Ramos (cell line): ENCODE data around the gene SORCS2.

Experiments
- in situ Hi-C: fragments of 300-500 bp; cut with MboI; formaldehyde crosslinking; loops from one replicate; pipeline ENCODE4 v1.14.3; 2022; ENCODE audit warnings: low sequenced_read_pairs; ENCODE audit not compliant: unreplicated experiment

Gene SORCS2

DNA sequence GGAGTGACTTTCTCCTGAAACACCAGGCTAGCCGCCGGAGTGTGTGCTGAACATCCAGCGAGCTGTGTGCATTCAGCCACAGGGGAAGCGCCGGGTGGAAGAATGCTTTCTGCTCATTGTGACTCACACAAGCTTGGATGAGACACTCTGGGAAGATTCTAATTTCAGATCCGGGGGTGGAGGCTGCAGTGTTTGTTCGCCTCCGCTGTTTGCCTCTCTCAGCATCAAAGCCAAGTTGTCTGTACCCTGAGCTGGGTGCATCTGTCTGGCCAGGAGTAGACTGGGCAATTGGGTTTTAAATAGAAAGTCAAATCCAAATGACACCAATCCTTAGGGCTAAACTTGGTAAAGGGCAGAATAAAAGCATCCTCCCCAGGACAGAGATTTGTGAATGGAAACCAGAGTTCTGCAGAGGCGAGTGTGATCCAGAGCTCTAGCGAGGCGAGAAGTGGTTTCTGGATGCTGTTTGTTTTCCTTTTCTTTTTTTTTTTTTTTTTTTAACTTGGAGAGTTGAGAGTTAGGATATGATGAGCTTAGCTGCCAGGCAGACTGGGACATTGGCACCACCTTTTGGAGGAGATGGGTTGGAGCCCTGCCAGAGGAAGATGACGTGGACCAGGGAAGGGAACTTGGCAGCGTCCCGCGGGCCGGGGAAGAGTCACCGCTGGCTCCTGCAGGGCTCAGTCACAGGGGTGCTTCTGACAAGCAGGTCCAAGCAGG is 438.4 kb downstream of the SORCS2 start:
- in situ Hi-C loops: no loop called here

DNA sequence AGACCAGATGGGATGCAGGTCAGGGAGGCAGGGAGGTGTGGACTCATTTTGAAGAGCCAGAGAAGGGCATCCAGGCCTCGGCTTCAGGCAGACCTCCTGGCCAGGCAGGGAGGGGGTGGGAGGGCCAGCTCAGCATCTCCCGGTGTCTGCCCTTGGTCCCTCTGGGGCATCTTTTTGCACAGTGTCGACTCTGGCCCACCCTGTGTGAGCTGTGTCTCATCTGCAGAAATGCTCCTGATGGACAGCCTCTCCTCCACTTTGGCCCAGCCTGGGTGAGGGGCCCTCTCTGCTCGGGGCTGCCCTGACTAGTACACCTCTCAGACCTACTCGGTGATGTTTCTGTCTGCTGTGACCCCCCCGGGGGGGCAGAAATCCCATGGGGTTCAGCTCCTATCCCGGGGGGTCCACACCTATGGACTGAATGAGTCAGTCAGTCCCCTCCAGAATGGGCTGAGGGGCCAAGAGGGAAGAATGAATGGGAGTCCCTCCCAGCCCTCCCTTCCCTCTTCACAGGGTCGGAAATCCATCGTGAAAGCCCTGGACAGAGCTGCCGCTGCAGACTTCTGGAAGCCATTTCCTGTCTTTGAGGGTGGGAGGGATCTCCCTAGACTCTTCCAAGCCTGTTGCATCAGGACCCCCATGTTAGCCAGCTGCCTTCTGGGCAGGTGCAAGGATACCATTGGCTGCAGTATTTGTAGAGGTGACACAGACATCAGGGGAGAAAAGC is 439.1 kb downstream of the SORCS2 start:
- in situ Hi-C loops: no loop called here

DNA sequence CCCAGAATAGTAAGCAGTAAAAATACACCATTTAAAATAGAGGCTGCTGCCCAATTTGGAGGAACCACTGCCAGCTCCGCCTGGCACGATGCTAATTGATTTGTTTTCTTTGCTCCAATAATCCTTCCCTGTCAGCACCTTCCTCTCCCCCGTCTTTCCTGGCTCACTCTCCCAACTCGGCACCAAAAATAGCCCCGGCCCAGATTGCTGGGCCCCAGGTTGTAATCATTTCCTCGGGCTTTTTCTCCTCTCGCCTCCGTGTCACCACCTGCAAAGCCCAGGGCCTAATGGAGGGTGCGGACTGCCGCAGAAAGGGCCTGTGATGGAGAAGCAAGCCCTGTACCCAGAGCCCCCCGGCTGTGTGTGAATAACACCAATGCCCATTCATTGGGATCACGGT is 440.0 kb downstream of the SORCS2 start:
- in situ Hi-C loops: no loop called here

DNA sequence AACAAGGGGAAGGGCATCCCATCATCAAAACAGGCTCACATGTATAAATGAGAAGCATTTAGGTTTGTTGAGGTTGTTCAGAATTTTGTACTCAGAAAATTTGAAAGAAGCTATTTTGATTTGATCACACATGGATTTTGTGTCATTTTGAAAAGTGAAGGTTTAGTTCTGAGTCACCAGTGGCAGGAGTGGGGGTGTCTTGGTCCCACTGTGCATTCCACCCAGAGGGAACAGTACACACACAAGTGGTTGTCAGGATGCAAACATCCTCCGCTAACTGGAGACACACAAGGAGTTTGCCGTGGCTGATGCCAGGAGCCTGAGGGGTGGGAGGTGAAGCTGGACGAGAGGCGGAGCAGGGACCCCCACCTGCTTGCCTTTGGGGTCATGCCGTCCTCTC is 440.6 kb downstream of the SORCS2 start:
- in situ Hi-C loops: no loop called here

DNA sequence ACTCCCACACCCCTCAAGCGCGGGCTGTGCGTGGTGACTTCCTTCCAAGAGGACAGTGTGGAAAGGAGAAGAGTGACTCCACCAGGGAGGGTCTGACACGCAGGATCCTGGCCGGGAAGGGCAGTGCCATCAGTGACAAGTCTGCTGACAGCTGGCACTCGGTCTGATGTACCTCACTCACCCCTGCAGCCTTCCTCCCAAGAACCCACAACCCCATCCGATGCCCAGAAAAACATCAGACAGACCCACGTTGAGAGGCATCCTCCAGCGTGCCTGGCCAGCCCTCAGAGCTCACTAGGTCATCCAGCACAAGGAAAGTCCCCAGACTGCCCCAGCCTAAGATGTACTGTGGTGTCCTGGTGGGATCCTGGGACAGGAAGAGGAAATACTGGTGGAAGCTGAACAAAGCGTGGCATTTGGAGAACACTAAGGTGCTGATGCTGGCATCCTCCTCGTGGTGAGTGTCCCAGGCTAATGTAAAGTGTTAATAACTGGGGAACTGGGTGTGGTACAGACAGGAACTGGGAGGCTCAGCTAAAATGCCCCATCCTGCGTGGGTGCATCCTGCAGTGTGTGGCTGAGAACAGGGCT is 442.4 kb downstream of the SORCS2 start:
- in situ Hi-C loops: no loop called here

DNA sequence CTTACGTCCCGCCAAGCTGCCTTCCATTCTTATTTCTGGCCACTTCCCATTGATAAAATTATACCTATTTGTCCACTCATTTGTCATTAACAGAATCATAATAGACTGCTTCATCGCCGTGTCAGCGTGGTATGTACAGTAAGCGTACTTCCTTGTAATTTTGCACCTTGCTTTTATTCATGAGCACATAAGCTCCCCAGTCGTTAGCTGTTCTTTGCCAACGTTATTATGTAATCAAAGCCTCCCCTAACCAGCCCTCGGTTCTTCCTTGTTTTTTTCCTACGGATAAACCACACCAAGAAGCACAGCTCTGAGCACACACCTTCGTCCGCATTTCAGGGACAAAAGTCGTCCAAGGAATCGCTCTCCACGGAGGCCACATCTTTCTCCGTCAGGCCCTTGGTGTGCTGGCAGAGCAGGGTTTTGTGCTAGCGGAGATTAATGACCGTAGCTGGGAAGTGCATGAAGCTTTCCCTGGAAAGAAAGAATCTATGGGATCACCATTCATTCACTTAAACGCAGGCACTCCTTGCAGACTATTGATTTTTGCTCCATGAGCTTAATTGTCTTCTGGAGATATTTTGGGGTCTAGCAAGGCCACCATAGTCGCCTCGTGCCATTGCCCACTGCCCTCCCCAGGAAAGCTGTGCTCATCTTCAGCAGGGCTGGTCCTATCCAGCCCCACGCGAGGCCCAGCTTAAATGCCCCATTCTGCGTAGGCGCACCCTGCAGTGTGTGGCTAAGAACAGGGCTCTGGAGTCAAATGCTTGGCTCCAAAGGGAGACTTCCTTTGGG is 443.3 kb downstream of the SORCS2 start:
- in situ Hi-C loops: no loop called here

DNA sequence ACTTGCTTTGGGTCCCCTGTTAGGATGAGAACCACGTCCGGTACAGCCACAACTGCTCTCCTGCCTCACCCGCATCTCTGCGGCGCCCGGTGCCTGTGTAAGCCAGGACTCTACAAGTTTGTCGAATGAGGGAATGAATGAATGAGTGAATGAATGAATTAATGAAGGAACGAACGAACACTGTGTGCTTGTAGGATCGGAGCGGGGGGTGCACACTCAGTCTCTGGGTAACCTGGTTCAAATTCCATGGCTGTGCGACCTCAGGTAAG is 443.8 kb downstream of the SORCS2 start:
- in situ Hi-C loops: no loop called here

DNA sequence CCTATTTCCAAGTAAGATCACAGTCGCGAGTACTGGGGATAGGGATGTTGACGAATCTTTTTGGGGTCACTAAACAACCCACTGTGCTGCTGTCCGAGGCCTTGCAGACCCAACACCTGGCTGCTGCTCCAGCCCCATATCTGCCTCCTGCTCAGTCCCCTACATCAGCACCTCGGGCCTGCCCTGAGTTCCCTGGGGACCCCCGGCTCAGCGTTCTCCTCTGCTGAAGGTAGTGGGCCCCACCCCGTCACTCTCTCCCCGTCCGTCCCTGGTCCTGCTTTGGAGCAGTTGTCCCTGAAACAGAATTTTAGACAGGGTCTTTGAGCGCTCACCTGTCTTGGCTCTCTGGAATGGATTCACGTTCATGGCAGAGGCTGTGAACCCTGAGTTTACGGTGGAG is 444.8 kb downstream of the SORCS2 start:
- in situ Hi-C loops: no loop called here

DNA sequence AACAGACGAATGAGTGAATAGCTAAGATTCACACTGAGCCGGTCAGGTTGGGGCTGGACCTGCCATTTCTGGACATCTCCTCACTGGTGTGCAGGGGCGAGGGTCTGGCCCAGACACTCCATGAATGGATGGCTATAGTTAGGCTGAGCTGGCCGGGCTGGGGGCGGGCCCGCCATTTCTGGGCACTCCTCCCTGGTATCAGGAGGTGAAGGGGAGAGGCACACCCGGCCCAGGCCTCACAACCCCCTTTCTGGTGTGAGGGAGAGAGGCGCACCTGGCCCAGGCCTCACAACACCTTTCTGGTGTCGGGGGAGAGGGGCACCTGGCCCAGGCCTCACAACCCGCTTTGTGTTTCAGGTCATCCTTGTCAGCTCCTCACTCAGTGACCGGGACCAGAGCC is 445.6 kb downstream of the SORCS2 start:
- in situ Hi-C loops: no loop called here

DNA sequence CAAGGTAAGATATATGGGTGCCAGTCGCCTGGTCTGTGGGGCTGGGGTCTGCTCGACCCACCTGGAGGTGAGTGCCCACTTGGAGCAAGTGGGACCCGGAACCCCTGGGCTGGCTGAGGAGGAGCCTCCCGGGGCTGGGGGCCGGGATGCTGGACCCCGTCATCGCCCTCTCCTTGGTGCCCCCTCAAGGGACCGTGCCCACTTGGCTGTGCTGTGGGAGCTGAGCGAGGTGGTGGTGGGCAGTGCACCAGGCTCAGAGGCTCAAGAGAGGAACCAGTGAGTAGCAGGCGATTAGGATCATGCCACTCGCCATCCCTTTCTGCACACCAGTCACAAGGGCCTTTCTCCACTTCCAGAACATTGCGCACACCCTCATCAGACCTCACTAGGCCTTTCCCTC is 446.2 kb downstream of the SORCS2 start:
- in situ Hi-C loops: no loop called here

DNA sequence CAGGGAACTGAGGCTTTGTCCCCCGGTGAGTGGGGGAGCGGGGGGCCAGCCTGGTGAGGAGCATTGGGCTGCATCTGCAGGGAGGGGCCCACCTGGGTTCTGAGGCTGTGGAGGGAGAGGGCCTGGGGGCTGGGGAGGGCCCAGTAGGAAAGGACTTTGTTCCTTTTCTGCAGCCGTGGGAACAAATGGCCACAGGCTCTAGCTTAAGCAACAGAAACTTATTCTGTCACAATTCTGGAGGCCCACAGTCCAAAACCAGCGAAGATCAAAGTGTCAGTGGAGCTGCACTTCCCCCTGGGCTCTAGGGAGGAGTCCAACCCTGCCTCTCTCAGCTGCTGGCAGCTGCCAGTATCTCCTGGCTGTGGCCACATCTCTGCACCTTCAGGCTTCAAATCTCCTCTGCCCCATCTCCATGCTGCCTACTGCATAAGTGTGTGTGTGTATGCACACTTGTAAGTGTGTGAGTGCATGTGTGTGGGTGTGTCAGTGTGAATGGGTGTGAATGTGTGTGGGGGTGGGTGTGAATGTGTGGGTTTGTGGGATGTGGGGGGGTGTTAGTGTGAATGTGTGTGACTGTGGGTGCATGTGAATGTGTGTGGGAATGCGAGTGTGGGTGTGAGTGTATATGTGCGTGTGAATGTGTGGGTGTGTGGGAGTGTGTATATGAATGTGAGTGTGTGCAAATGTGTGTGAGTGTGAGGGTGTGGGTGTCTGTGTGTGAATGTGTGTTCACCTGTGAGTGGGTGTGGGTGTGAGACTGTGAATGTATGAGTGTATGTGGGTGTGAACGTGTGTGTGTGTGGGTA is 446.8 kb downstream of the SORCS2 start:
- in situ Hi-C loops: no loop called here

DNA sequence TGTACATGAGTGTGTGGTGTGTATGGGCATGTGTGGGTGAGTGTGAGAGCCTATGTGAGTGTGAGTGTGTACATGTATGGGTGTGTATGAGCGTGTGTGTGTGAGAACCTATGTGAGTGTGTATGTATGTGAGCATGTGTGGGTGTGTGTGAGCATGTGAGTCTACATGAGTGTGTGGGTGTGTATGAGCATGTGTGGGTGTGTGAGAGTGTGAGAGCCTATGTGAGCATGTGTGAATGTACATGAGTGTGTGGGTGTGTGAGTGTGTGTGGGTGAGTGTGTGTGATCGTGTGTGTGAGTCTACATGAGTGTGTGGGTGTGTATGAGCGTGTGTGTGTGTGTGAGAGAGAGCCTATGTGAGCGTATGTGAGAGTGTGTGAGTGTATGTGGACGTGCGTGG is 447.8 kb downstream of the SORCS2 start:
- in situ Hi-C loops: no loop called here

DNA sequence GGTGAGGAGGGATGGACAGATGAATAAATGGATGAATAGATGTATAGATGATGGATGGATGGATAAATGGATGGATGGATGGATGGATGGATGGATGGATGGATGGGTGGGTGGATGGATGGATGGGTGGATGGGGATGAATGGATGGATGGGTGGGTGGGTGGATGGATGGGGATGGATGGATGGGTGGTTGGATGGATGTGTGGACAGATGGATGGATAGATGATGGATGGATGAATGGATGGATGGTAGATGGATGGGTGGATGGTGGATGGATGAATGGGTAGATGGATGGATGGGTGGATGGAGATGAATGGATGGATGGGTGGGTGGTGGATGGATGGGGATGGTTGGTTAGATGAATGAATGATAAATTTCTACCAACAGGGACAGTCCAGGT is 449.4 kb downstream of the SORCS2 start:
- in situ Hi-C loops: no loop called here

DNA sequence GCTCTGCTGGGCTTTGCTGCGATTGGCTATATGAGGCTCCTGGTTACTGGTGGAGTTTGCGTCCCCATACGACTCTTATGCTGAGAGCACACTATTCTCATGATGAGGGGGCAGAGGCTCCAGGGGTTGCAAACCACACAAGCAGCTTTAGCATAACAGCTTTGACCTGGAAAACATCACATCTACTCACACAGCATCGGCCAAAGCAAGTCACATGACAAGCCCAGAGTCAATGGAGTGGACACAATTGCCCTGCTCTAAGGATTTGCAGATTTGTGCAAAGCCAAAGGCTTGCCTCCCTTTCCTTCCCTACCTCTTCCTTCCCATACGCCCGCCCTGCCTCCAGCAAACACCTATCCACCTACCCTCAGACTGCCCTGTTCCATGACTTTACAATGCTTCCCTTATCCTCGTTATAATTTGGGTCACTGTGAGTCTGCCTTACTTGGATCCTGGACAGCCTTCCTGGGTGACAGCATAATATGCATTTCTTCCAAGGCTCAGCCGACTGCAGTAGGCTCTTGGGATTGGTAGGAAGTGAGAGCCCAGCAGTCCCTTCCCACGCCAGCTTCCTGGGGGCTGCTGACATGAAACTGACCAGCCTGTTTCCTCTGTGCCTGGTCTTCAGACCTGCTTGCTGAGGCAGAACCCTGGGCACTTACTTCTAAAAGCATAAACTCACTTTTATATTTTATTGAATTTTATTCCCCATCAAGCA is 450.6 kb downstream of the SORCS2 start:
- in situ Hi-C loops: no loop called here

DNA sequence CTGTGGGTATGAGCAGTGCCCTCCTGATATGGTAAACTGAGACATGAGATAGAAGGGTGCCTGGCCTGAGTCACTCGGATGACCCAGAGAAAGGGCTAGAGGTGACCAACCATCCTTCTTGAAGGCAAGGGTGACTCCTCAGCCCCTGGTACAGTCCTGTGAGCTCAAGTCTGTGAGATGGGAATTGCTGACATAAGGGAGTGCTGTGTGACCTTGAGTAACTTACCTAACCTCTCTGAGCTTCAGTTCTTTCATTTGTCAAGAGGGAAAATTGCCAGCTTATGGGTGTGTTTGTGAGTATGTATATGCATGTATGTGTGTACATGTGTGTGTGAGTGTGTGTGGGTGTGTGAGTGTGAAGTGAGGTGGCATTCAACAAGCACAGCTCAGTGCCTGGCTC is 452.8 kb downstream of the SORCS2 start:
- in situ Hi-C loops: no loop called here

DNA sequence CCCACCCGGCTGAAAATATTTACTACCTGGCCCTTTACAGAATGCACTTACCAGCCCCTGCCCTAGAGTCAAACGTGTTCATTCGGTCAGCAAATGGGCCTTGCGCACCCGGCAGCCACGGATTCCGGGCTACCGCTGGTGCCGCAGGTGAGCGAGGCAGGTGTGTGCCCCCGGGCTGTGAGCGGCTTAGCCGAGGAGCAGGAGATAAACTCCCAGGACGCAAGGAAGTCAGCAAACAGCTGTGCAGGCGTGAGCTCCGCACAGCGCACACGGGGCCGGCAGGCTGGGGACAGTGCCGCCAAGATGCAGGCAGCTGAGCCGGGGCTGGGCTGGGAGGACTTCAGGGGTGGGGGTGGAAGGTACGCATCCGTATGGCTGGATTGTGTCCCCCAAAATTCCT is 453.6 kb downstream of the SORCS2 start:
- in situ Hi-C loops: no loop called here

DNA sequence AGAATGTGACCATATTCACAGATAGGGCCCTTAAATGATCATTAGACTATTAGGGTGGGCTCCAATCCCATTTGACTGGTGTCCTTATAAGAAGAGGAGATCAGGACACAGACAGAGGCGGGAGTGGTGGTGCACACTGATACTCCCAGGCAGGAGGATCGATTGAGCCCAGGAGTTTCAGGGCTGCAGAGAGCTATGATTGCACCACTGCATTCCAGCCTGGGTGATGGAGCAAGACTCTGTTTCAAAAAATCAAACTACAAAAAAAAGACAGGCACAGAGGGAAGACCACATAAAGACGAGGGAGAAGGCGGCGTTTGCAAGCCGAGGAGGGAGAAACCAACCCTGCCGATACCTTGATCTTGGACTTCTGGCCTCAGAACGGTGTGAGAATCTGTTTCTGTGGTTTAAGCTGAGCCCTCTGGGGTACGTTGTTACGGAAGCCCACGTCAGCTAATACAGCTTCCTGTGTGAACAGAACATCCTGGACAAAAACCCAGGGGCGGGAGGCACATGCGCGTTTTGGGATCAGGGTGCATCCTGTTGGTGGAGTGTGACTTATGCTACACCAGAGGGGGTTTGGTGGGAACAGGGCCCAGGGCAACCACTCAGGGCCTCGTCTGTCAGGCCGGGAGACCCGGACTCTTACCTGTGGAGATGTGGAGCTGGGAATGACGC is 454.2 kb downstream of the SORCS2 start:
- in situ Hi-C loops: no loop called here

DNA sequence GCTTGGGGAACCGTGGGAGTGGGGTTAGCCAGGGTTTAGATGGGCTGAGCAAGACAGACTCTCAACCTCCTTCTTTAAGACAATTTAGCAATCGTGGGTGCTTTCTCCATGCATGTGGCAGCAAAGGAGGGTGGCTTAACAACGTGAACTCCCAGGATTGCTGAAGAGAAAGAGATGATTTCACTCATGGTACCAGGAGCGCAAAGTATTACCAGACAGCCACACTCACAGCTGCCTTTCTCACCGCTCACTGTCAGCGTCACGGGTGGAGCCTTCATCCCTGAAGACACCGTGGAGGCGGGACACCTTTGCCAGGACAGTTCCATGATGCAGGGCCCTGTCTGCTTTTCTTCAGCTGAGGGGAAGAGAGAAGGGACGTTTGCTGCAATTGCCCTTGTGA is 454.8 kb downstream of the SORCS2 start:
- in situ Hi-C loops: no loop called here
